ENCODE results near the gene ZNF333.
A peak's percentile ranks its signal among the peaks of the same experiment; 100 is the strongest.

The ZNF333 gene

GRCh38 chr19:14689598-14690503 is at the start of gene ZNF333:
TSS of gene ZNF333 (plus strand) at chr19:14690048. CDS start at chr19:14693492, 3,444 bp downstream.
- DNase-seq = peak; percentile 95

GRCh38 chr19:14648506-14648905 is 41.3 kb upstream of the ZNF333 start:
- DNase-seq = no peak

- DNase-seq = no peak
Observed at GRCh38 chr19:14649020-14649419, 40.8 kb upstream of the ZNF333 start.

GRCh38 chr19:14650161-14650560 is 39.7 kb upstream of the ZNF333 start:
- DNase-seq = no peak

- DNase-seq = peak; percentile 50
Observed at GRCh38 chr19:14654786-14655560, 34.9 kb upstream of the ZNF333 start.

- DNase-seq = peak; percentile 52
Observed at GRCh38 chr19:14655726-14656125, 34.1 kb upstream of the ZNF333 start.

- no peak for DNase-seq
Observed at GRCh38 chr19:14659874-14660489, 29.9 kb upstream of the ZNF333 start.

- peak; percentile 92 for DNase-seq
Observed at GRCh38 chr19:14661372-14661924, 28.4 kb upstream of the ZNF333 start.

GRCh38 chr19:14669940-14670339 is 19.9 kb upstream of the ZNF333 start:
- DNase-seq = no peak

- no peak for DNase-seq
Observed at GRCh38 chr19:14670408-14670807, 19.4 kb upstream of the ZNF333 start.

- peak; percentile 97 for DNase-seq
Observed at GRCh38 chr19:14672188-14672872, 17.5 kb upstream of the ZNF333 start.

- DNase-seq = peak; percentile 48
Observed at GRCh38 chr19:14673088-14673487, 16.8 kb upstream of the ZNF333 start.

GRCh38 chr19:14674764-14675163 is 15.1 kb upstream of the ZNF333 start, which contains the start of gene ADGRE3:
TSS of gene ADGRE3 (minus strand) at chr19:14674844. CDS start at chr19:14674770, 74 bp downstream.
- DNase-seq = peak; percentile 78

- no peak for DNase-seq
Observed at GRCh38 chr19:14676762-14677161, 13.1 kb upstream of the ZNF333 start.

GRCh38 chr19:14677464-14677863 is 12.4 kb upstream of the ZNF333 start:
- DNase-seq = no peak

GRCh38 chr19:14678199-14678598 is 11.6 kb upstream of the ZNF333 start:
- DNase-seq = no peak

GRCh38 chr19:14682084-14682483 is 7.8 kb upstream of the ZNF333 start:
- DNase-seq = no peak

GRCh38 chr19:14683439-14683838 is 6.4 kb upstream of the ZNF333 start:
- peak; percentile 97 for DNase-seq

- peak; percentile 44 for DNase-seq
Observed at GRCh38 chr19:14686411-14686810, 3.4 kb upstream of the ZNF333 start.

- no peak for DNase-seq
Observed at GRCh38 chr19:14694641-14695266, 4.9 kb downstream of the ZNF333 start.

GRCh38 chr19:14695471-14695870 is 5.6 kb downstream of the ZNF333 start:
- DNase-seq = no peak

GRCh38 chr19:14699641-14700040 is 9.8 kb downstream of the ZNF333 start:
- DNase-seq = no peak
